Ishikawa (cell line): ENCODE results near the gene GCN1.

Experiments used
- EGR1 ChIP-seq: IDR thresholded peaks from 2 replicates; pipeline ENCODE4 v1.6.1; 2012
- EP300 ChIP-seq: IDR thresholded peaks from 2 replicates; pipeline ENCODE4 v1.6.1; 2012; ENCODE audit warnings: borderline replicate concordance
- FOXM1 ChIP-seq: IDR thresholded peaks from 2 replicates; pipeline ENCODE4 v1.6.1; 2012; ENCODE audit warnings: low read depth, borderline replicate concordance
- TAF1 ChIP-seq: IDR thresholded peaks from 2 replicates; pipeline ENCODE4 v1.6.1; 2012; ENCODE audit warnings: low read depth, mild to moderate bottlenecking
- YY1 ChIP-seq: IDR thresholded peaks from 2 replicates; pipeline ENCODE4 v1.6.1; 2012; ENCODE audit warnings: low read depth
- TF ChIP-seq, protein P1 (sequence below): IDR thresholded peaks from 2 replicates; pipeline ENCODE4 v1.6.1; 2012; ENCODE audit warnings: low read depth, mild to moderate bottlenecking
- TF ChIP-seq, protein P2 (sequence below): IDR thresholded peaks from 2 replicates; pipeline ENCODE4 v1.6.1; 2012

DNA sequence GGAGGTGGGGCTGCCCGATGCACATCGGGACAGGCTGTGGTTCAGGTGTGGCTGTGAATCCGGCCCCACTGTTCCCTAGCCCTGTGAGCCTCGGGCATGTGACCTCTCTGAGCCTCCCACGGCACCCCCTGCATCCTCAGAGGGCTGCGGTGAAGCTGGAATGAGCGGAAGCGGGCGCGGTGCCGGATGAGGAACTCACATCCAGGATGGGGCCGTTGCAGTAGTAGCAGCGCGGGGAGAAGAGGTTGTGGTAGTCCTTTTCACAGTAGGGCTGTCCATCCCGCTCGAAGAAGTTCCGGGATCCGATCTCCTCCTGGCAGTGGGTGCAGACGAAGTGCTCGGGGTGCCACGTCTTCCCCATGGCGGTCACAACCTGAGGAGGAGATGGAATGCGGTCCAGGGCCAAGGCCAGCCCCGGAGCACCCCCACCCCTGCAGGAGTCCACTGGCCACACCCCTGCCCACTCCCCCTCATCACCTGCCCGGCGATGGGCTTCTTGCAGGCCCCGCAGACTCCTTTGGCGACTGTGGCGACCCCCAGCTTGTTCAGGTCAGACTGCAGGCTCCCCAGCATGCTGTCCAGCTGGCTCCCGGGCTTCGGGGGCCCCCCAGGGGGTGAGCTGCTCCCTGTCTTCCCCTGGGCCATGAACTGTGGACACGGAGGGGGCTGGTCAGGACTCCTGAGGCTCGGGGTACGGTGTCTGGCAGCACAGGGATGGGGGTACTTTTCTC, 20.3 kb upstream of the GCN1 start:
- no peak for TF ChIP-seq FOXM1
- no peak for TF ChIP-seq EP300
- TF ChIP-seq, protein P1, sequence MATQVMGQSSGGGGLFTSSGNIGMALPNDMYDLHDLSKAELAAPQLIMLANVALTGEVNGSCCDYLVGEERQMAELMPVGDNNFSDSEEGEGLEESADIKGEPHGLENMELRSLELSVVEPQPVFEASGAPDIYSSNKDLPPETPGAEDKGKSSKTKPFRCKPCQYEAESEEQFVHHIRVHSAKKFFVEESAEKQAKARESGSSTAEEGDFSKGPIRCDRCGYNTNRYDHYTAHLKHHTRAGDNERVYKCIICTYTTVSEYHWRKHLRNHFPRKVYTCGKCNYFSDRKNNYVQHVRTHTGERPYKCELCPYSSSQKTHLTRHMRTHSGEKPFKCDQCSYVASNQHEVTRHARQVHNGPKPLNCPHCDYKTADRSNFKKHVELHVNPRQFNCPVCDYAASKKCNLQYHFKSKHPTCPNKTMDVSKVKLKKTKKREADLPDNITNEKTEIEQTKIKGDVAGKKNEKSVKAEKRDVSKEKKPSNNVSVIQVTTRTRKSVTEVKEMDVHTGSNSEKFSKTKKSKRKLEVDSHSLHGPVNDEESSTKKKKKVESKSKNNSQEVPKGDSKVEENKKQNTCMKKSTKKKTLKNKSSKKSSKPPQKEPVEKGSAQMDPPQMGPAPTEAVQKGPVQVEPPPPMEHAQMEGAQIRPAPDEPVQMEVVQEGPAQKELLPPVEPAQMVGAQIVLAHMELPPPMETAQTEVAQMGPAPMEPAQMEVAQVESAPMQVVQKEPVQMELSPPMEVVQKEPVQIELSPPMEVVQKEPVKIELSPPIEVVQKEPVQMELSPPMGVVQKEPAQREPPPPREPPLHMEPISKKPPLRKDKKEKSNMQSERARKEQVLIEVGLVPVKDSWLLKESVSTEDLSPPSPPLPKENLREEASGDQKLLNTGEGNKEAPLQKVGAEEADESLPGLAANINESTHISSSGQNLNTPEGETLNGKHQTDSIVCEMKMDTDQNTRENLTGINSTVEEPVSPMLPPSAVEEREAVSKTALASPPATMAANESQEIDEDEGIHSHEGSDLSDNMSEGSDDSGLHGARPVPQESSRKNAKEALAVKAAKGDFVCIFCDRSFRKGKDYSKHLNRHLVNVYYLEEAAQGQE, result no peak
- no peak for TF ChIP-seq TAF1
- TF ChIP-seq YY1, result no peak
- TF ChIP-seq, protein P2, sequence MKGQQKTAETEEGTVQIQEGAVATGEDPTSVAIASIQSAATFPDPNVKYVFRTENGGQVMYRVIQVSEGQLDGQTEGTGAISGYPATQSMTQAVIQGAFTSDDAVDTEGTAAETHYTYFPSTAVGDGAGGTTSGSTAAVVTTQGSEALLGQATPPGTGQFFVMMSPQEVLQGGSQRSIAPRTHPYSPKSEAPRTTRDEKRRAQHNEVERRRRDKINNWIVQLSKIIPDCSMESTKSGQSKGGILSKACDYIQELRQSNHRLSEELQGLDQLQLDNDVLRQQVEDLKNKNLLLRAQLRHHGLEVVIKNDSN, result no peak
- TF ChIP-seq EGR1, result no peak
